Natural killer cell (primary cell): Measurements from ENCODE around the gene NETO2. TPM values are rescaled to one million over a fixed set of nuclear protein-coding genes. Genes with fewer than 3 reads are reported as not detected.
"Not testable (repeated sequence)": the region's sequence is repeated elsewhere in the genome, so short reads cannot be mapped to it uniquely, and the experiment has no call there.

ENCODE experiments used
- ATAC-seq, 3 donors: fragments of 150-1000 bp in 2 of 3; fragments of 200-7000 bp in 1 of 3; cut with Tn5 transposase; 1 replicate in 1 of 3; 2 replicates in 2 of 3; pipeline ENCODE4 v1.10.0; 2021; ENCODE audit warnings: mild to moderate bottlenecking in 2 of 3, moderate library complexity in 2 of 3
- DNase-seq, 2 donors: peaks; one replicate each; pipeline versions ENCODE4 v3.0.0 to v3.0.0-alpha.2; 2013 to 2021; ENCODE audit warnings: mixed read lengths in 1 of 2
- H3K27ac ChIP-seq: one replicate; pipeline ENCODE4 v1.5.1; 2013; ENCODE audit warnings: mild to moderate bottlenecking, low read length
- H3K27me3 ChIP-seq: one replicate; pipeline ENCODE4 v1.6.1; 2013; ENCODE audit warnings: low read length; ENCODE audit not compliant: control insufficient read depth, insufficient read depth
- H3K36me3 ChIP-seq: one replicate; pipeline ENCODE4 v1.6.1; 2013; ENCODE audit warnings: low read length; ENCODE audit not compliant: control insufficient read depth, insufficient read depth
- H3K4me1 ChIP-seq: one replicate; pipeline ENCODE4 v1.6.1; 2013; ENCODE audit warnings: low read length; ENCODE audit not compliant: control insufficient read depth, insufficient read depth
- H3K4me3 ChIP-seq: one replicate; pipeline ENCODE4 v1.5.1; 2013; ENCODE audit warnings: low read length
- H3K9me3 ChIP-seq: one replicate; pipeline ENCODE4 v1.6.1; 2013; ENCODE audit warnings: low read length; ENCODE audit not compliant: control insufficient read depth, insufficient read depth
- H3K27ac Mint-ChIP-seq, 2 donors: one replicate each; pipeline ENCODE4 v1.8.0; 2022; ENCODE audit warnings: mild to moderate bottlenecking in 2 of 2, mixed read lengths in 2 of 2, moderate library complexity in 1 of 2
- H3K27me3 Mint-ChIP-seq, 2 donors: one replicate each; pipeline ENCODE4 v1.8.0; 2022; ENCODE audit warnings: low read depth in 2 of 2, mixed read lengths in 2 of 2
- H3K36me3 Mint-ChIP-seq: one replicate; pipeline ENCODE4 v1.8.0; 2022; ENCODE audit warnings: mixed read lengths
- H3K4me1 Mint-ChIP-seq, 2 donors: one replicate each; pipeline ENCODE4 v1.8.0; 2022; ENCODE audit warnings: mixed read lengths in 2 of 2
- H3K4me3 Mint-ChIP-seq: one replicate; pipeline ENCODE4 v1.8.0; 2022; ENCODE audit warnings: mild to moderate bottlenecking, moderate library complexity, mixed read lengths
- H3K9me3 Mint-ChIP-seq, 2 donors: one replicate each; pipeline ENCODE4 v1.8.0; 2022; ENCODE audit warnings: mixed read lengths in 2 of 2
- CTCF ChIP-seq: fragments of 200-600 bp; IDR thresholded peaks from one replicate; pipeline ENCODE4 v1.8.0; 2022; ENCODE audit warnings: antibody characterized with exemption
- WGBS: methylation state at CpG from one replicate; pipeline ENCODE4 v1.1.7; 2013; ENCODE audit warnings: missing lambda C conversion rate; ENCODE audit not compliant: insufficient coverage; 5-methylcytosine and 5-hydroxymethylcytosine counted together
- intact Hi-C: fragments of 100-400 bp; cut with micrococcal nuclease; formaldehyde crosslinking; loops from one replicate; pipeline ENCODE4 v1.14.2; 2022
- total RNA-seq, 4 donors: library from RNA; stranded (reverse); fragments of 120-200 nt in 1 of 4; gene quantifications; one replicate each; pipeline versions ENCODE4 v1.2.3 to v1.2.4, GENCODE V29; 2013 to 2022

Gene NETO2, protein sequence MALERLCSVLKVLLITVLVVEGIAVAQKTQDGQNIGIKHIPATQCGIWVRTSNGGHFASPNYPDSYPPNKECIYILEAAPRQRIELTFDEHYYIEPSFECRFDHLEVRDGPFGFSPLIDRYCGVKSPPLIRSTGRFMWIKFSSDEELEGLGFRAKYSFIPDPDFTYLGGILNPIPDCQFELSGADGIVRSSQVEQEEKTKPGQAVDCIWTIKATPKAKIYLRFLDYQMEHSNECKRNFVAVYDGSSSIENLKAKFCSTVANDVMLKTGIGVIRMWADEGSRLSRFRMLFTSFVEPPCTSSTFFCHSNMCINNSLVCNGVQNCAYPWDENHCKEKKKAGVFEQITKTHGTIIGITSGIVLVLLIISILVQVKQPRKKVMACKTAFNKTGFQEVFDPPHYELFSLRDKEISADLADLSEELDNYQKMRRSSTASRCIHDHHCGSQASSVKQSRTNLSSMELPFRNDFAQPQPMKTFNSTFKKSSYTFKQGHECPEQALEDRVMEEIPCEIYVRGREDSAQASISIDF
- total RNA-seq: under 1 TPM in 2 of 3 donors, not detected in 1; 0.40 to 0.48 TPM
- total RNA-seq (2013): 1.6 TPM

DNA sequence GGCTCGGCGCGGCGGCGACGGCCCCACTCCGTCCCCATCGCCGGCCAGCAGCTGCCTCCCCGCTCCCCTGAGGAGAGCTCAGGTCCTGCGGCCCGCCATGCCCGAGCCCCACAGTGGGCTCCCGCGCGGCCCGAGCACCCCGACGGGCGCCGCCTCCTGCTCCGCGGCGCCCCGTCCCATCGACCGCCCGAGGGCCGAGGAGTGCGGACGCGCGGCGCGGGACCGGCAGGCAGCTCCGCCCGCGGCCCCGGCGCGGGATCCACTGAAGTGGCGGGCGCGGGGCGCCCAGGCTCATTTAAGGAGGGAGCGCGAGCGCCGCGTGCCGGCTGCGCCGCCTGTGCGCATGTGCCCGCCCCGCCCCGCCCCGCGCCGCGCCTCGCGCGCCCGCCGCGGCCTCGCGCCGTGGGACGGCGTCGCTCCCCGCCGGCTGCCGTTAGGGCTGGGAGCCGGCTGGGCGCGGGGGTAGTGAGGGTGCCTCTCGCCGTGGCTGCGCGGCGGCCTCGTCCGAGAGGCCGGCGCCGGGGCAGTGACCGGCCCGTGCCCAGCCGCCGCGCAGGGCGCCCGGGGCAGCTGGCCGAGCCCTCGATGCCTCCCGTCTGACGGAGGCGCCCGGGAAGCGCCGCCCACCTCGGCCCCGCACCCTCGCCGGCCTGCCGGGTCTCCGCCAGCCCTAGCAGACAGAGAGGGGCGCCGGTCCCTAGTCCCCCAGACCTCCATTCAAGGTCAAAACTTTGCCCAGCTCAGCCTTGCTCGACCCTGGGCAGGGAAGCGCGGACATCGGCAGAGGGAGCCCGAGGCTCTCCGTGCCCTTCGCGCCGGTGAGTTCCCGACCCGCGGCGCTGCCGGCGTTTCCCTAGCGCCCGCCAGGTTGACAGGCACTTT is at the start of gene NETO2:
Gene NETO2, minus strand, starts transcription at position 269 of the 882 bp plus-strand sequence. CDS start 333 bp downstream, outside the sequence.
- H3K9me3 Mint-ChIP-seq: no peaks in the 10 kb centered on the region
- Histone ChIP-seq H3K27ac (no peak within 1 kb of the TSS), H3K4me1 (peaks cover 16% of the 10 kb centered on the region), H3K27me3 (peaks cover 25% of the 10 kb centered on the region), H3K4me3 (peak within 1 kb of the TSS; percentile 37), H3K36me3 (no peaks in the 10 kb centered on the region), H3K9me3 (no peaks in the 10 kb centered on the region)
- H3K27ac Mint-ChIP-seq: peak within 1 kb of the TSS; percentile 36 to 69
- ATAC-seq (peak; percentile 68 to 81 (median 77)), DNase-seq (peak; percentile 43 to 79)
- WGBS: 1% methylated on average over 130 of the region's 130 CpGs
- intact Hi-C loops: loop anchor here (5.0 kb wide), 1 partner anchor 107 kb away; no protein-coding TSS in a partner anchor
- H3K4me1 Mint-ChIP-seq: peaks cover 19 to 22% of the 10 kb centered on the region in 2 donors
- no peak for TF ChIP-seq CTCF
- peaks cover 29 to 60% of the 10 kb centered on the region in 2 donors for H3K27me3 Mint-ChIP-seq
- H3K4me3 Mint-ChIP-seq: peak within 1 kb of the TSS; percentile 87
- no peaks in the 10 kb centered on the region for H3K36me3 Mint-ChIP-seq

- 100% methylated on average over 1 of the region's 3 CpGs for WGBS
- H3K4me3 Mint-ChIP-seq: no peak overlapping the region
These were observed 38.6 kb upstream of the NETO2 start for GRCh38 chr16:47182318-47182717.

DNA sequence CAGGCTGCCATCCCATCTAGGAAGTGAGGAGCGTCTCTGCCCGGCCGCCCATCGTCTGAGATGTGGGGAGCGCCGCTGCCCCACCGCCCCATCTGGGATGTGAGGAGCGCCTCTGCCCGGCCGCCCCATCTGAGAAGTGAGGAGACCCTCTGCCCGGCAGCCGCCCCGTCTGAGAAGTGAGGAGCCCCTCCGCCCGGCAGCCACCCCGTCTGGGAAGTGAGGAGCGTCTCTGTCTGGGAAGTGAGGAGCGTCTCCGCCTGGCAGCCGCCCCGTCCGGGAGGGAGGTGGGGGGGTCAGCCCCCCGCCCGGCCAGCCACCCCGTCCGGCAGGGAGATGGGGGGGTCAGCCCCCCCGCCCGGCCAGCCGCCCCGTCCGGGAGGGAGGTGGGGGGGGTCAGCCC is 37.3 kb upstream of the NETO2 start:
- not testable (repeated sequence) for H3K27me3 Mint-ChIP-seq

More at GRCh38 chr16:47182318-47182717, 38.6 kb upstream of the NETO2 start:
- no peak overlapping the region for H3K27ac Mint-ChIP-seq
- no peaks in the 10 kb centered on the region for H3K9me3 Mint-ChIP-seq
- DNase-seq: no peak
- Histone ChIP-seq H3K9me3 (no peaks in the 10 kb centered on the region), H3K4me3 (no peak overlapping the region), H3K27me3 (no peaks in the 10 kb centered on the region), H3K36me3 (no peaks in the 10 kb centered on the region), H3K4me1 (no peaks in the 10 kb centered on the region), H3K27ac (no peak overlapping the region)
- H3K4me1 Mint-ChIP-seq: peaks cover 4% of the 10 kb centered on the region in 2 donors
- ATAC-seq: no peak
- H3K27me3 Mint-ChIP-seq: no peaks in the 10 kb centered on the region
- intact Hi-C loops: no loop called here
- TF ChIP-seq CTCF: no peak
- H3K36me3 Mint-ChIP-seq: no peaks in the 10 kb centered on the region

GRCh38 chr16:47180073-47180472 is 36.3 kb upstream of the NETO2 start:
- H3K9me3 ChIP-seq: no peaks in the 10 kb centered on the region
- intact Hi-C loops: no loop called here
- no peaks in the 10 kb centered on the region for H3K9me3 Mint-ChIP-seq
- H3K4me1 Mint-ChIP-seq: peaks cover under 1 to 5% of the 10 kb centered on the region in 2 donors
- H3K4me3 Mint-ChIP-seq: no peak overlapping the region
- H3K27ac Mint-ChIP-seq: no peak overlapping the region
- no peaks in the 10 kb centered on the region for H3K27me3 Mint-ChIP-seq
- no peak overlapping the region for H3K4me3 ChIP-seq
- TF ChIP-seq CTCF: no peak
- no peaks in the 10 kb centered on the region for H3K27me3 ChIP-seq
- no peaks in the 10 kb centered on the region for H3K4me1 ChIP-seq
- 98% methylated on average over 8 of the region's 8 CpGs for whole genome bisulfite sequencing
- H3K27ac ChIP-seq: no peak overlapping the region
- H3K36me3 Mint-ChIP-seq: no peaks in the 10 kb centered on the region
- ATAC-seq: no peak
- no peak for DNase-seq
- H3K36me3 ChIP-seq: no peaks in the 10 kb centered on the region

More for the DNA sequence above, 37.3 kb upstream of the NETO2 start:
- H3K36me3 ChIP-seq, H3K4me3 Mint-ChIP-seq, H3K4me1 ChIP-seq, H3K36me3 Mint-ChIP-seq, DNase-seq, H3K27ac ChIP-seq, H3K27ac Mint-ChIP-seq, H3K27me3 ChIP-seq, H3K9me3 ChIP-seq, H3K9me3 Mint-ChIP-seq, intact Hi-C loops, H3K4me3 ChIP-seq, ATAC-seq, H3K4me1 Mint-ChIP-seq: not testable (repeated sequence)
- over 99% methylated on average over 26 of the region's 31 CpGs for WGBS
